C4-2B (cell line): ENCODE data around the gene CCDC17.

ENCODE experiments used
- H3K27ac ChIP-seq: fragments of 450-650 bp; 2 replicates; pipeline ENCODE4 v1.5.1; 2017
- ZFX ChIP-seq: fragments of 450-650 bp; IDR thresholded peaks from 2 replicates; pipeline ENCODE4 v1.6.1; 2017
- TF ChIP-seq, protein P1 (sequence below): fragments of 450-650 bp; conservative IDR thresholded peaks from 2 replicates; pipeline ENCODE4 v1.5.1; 2017; ENCODE audit warnings: mild to moderate bottlenecking

Gene CCDC17

DNA sequence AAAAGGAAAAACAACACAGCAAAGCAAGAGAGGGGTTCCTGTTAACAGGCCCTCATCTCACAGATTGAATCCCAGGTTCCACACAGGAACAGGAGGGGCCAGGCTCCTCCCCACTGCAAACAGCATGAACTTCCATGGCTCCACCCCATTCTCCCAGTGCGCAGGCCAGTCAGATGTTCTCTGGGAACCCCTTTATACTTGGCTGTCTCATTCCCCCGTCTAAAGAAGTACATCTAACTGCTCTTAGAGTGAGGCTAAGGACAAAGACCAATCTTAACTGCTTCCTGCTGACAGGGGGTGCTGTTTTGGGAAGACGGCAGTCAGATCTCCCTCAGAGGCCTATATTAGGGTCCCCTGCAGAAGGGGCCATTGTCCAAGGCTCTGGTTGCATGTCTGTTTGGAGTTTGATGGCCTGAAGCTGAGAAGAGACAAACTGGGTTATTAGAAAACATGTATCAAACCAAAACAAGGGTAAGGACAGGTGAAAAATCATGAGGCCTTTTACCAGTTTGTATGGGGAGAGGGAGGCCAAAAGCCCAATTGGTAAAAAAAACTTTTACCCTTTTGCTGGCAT, 50.5 kb downstream of the CCDC17 start:
- no peak overlapping the region for H3K27ac ChIP-seq
- no peak for TF ChIP-seq ZFX
- TF ChIP-seq, protein P1, sequence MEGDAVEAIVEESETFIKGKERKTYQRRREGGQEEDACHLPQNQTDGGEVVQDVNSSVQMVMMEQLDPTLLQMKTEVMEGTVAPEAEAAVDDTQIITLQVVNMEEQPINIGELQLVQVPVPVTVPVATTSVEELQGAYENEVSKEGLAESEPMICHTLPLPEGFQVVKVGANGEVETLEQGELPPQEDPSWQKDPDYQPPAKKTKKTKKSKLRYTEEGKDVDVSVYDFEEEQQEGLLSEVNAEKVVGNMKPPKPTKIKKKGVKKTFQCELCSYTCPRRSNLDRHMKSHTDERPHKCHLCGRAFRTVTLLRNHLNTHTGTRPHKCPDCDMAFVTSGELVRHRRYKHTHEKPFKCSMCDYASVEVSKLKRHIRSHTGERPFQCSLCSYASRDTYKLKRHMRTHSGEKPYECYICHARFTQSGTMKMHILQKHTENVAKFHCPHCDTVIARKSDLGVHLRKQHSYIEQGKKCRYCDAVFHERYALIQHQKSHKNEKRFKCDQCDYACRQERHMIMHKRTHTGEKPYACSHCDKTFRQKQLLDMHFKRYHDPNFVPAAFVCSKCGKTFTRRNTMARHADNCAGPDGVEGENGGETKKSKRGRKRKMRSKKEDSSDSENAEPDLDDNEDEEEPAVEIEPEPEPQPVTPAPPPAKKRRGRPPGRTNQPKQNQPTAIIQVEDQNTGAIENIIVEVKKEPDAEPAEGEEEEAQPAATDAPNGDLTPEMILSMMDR: no peak

DNA sequence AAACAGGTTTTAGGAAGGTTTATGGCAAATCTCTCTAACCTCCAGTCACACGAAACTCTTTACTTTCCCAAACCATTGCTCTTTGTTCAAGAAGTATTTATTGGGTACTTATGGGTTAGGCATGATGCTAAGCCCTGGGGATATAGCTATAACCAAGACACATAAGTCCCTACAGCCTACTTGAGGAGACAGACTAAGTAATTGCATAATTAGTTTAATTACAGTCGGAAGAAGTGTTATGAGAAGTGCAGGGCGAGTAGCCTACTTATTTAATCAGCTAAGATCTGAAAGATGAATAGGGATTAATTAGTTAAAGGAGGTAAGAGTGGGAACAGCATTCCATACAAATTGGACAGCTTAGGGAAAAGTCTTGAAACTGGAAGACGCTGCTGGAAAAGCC, 53.2 kb downstream of the CCDC17 start:
- TF ChIP-seq, protein P1: no peak
- TF ChIP-seq ZFX: no peak
- H3K27ac ChIP-seq: no peak overlapping the region
